Nephron (organoid): ENCODE measurements around the gene AMBP.

ENCODE experiments used
- H3K27ac Mint-ChIP-seq, 3 experiments: 2 replicates each; pipeline ENCODE4 v1.8.0; 2020; ENCODE audit warnings: mixed read lengths in 3 of 3, mild to moderate bottlenecking in 2 of 3, moderate library complexity in 1 of 3
- H3K27me3 Mint-ChIP-seq: 2 replicates; pipeline ENCODE4 v1.8.0; 2021; ENCODE audit warnings: low read depth, mild to moderate bottlenecking, moderate library complexity, mixed read lengths
- H3K36me3 Mint-ChIP-seq: 2 replicates; pipeline ENCODE4 v1.8.0; 2020; ENCODE audit warnings: low read depth, mixed read lengths
- H3K4me1 Mint-ChIP-seq: 2 replicates; pipeline ENCODE4 v1.8.0; 2020; ENCODE audit warnings: mixed read lengths
- H3K4me3 Mint-ChIP-seq, 3 experiments: 2 replicates each; pipeline ENCODE4 v1.8.0; 2020; ENCODE audit warnings: mild to moderate bottlenecking in 3 of 3, mixed read lengths in 3 of 3, moderate library complexity in 2 of 3
- H3K9me3 Mint-ChIP-seq: 2 replicates; pipeline ENCODE4 v1.8.0; 2020; ENCODE audit warnings: mixed read lengths
- TF ChIP-seq, protein P1 (sequence below), 3 experiments: fragments of 200-600 bp; sonication (generic); IDR thresholded peaks; one replicate each; pipeline ENCODE4 v1.5.0; 2021; ENCODE audit warnings: antibody characterized with exemption in 3 of 3; ENCODE audit not compliant: unreplicated experiment in 3 of 3

Gene AMBP

DNA sequence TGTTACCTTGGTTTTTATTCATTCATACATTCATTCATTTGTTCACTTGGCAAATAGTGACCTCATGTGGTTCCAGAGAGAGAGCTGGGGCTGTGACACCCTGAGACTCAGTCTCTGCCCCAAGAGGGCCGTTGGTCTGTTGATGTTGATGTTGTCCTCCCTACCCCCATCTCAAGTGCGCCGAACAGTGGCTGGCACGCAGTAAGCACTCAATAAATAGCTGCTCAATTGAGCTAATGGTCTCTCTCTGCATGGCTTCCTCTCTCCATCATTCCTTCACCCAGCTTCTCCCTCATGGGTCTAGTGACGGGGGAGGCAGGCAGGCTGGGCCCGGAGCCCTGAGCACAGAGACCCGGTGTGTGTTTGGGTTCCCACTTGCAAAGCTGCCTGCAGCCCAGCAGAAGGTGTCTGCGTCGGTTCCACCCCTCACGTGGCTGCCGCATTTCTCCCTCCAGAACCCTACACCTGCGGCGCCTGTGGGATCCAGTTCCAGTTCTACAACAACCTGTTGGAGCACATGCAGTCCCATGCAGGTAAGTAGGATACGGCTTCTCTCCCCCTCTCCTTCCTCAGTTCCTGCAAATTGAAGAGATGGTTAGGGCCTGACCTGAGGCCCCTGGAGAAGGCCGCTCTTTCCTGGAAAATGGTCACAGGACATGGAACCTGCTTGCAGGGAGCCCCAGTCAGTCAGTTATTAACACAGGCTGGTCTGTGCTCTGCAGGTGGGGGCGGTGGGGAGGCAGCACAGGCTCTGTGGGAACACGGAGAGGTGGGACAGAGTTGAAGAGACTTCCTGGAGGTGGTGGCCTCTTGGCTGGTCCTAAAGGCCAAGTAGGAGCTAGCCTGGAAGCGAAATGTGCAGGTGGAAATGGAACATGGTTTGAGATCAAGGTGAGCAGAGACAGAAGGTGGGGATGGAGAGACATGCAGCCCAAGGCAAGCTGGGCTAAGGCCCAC is 42.0 kb downstream of the AMBP start:
- H3K4me1 Mint-ChIP-seq: peaks cover 5% of the 10 kb centered on the region
- no peaks in the 10 kb centered on the region for H3K27me3 Mint-ChIP-seq
- TF ChIP-seq, protein P1, sequence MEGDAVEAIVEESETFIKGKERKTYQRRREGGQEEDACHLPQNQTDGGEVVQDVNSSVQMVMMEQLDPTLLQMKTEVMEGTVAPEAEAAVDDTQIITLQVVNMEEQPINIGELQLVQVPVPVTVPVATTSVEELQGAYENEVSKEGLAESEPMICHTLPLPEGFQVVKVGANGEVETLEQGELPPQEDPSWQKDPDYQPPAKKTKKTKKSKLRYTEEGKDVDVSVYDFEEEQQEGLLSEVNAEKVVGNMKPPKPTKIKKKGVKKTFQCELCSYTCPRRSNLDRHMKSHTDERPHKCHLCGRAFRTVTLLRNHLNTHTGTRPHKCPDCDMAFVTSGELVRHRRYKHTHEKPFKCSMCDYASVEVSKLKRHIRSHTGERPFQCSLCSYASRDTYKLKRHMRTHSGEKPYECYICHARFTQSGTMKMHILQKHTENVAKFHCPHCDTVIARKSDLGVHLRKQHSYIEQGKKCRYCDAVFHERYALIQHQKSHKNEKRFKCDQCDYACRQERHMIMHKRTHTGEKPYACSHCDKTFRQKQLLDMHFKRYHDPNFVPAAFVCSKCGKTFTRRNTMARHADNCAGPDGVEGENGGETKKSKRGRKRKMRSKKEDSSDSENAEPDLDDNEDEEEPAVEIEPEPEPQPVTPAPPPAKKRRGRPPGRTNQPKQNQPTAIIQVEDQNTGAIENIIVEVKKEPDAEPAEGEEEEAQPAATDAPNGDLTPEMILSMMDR (IDR thresholded peaks at IDR 0.05; ENCODE audit: unreplicated experiment in 3 of 3): no peak
- H3K9me3 Mint-ChIP-seq: no peaks in the 10 kb centered on the region
- H3K27ac Mint-ChIP-seq: peak overlapping the region in 1 of 3 experiments; percentile 77
- H3K36me3 Mint-ChIP-seq: peaks cover 86% of the 10 kb centered on the region
- H3K4me3 Mint-ChIP-seq: no peak overlapping the region

DNA sequence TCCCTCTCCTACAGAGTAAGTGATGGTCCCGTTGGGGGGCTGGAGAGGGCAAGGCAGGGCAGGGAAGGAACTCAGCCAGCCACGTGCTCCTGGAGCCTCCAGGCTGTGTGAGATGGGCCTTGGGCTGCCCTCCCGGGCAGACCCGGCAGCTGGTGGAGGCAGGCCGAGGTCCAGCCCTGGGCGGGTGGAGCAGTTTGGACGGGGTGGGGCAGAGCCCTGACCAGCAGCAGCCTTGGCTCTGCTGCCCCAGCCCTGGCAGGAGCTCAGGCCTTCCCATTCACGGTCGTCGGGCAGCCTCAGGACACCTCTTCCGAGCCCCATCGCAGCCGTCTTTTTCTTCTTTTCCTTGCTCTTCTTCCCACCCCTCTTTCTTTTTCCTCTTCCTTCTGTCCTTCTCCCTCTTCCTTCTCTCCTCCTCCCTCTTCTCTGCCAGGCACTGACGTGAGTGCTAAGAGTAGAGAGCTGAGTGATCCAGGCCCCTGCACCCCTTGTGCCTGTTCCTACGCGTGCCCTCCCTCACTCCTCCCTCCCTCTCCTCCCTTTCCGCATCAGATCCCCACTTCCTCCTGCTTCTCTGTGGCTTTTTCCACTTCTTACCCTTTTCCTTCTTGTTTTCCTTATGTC is 42.8 kb downstream of the AMBP start:
- H3K27ac Mint-ChIP-seq: no peak overlapping the region
- no peaks in the 10 kb centered on the region for H3K27me3 Mint-ChIP-seq
- TF ChIP-seq, protein P1 (IDR thresholded peaks at IDR 0.05; ENCODE audit: unreplicated experiment in 3 of 3): no peak
- H3K36me3 Mint-ChIP-seq: peaks cover 88% of the 10 kb centered on the region
- no peak overlapping the region for H3K4me3 Mint-ChIP-seq
- peaks cover 5% of the 10 kb centered on the region for H3K4me1 Mint-ChIP-seq
- no peaks in the 10 kb centered on the region for H3K9me3 Mint-ChIP-seq

DNA sequence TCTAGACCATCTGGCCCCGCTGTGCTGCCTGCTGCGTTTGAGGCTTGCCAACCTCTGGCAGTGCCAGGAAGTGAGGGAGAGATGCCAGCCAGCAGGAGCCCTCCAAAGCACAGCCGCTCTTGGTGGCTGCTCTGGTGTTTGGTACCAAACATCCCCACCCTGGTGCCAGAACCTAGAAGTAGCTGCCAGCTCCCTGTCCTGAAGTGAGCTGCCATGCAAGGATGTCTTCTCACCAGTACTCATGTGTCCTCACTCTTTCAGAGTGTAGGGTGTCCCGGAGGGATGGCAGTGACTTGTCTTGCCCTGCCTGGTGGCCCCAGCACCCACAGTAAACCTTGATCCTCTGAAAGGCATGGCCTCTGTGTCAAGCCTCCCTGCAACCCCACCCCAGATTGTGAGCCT is 43.4 kb downstream of the AMBP start:
- H3K4me1 Mint-ChIP-seq: peaks cover 5% of the 10 kb centered on the region
- no peaks in the 10 kb centered on the region for H3K27me3 Mint-ChIP-seq
- no peaks in the 10 kb centered on the region for H3K9me3 Mint-ChIP-seq

GRCh38 chr9:114034196-114034595 is 43.9 kb downstream of the AMBP start:
- no peaks in the 10 kb centered on the region for H3K9me3 Mint-ChIP-seq
- H3K27ac Mint-ChIP-seq: no peak overlapping the region
- H3K36me3 Mint-ChIP-seq: peaks cover 88% of the 10 kb centered on the region
- H3K4me3 Mint-ChIP-seq: no peak overlapping the region
- TF ChIP-seq, protein P1 (IDR thresholded peaks at IDR 0.05; ENCODE audit: unreplicated experiment in 3 of 3): no peak
- no peaks in the 10 kb centered on the region for H3K27me3 Mint-ChIP-seq
- H3K4me1 Mint-ChIP-seq: peaks cover 5% of the 10 kb centered on the region

More for the DNA sequence above, 43.4 kb downstream of the AMBP start:
- TF ChIP-seq, protein P1 (IDR thresholded peaks at IDR 0.05; ENCODE audit: unreplicated experiment in 3 of 3): no peak
- no peak overlapping the region for H3K27ac Mint-ChIP-seq
- H3K4me3 Mint-ChIP-seq: no peak overlapping the region
- peaks cover 88% of the 10 kb centered on the region for H3K36me3 Mint-ChIP-seq

- Mint-ChIP-seq H3K9me3 (no peaks in the 10 kb centered on the region), H3K4me1 (peaks cover 5% of the 10 kb centered on the region), H3K36me3 (peaks cover 88% of the 10 kb centered on the region), H3K27me3 (no peaks in the 10 kb centered on the region), H3K4me3 (no peak overlapping the region), H3K27ac (no peak overlapping the region)
- TF ChIP-seq, protein P1 (IDR thresholded peaks at IDR 0.05; ENCODE audit: unreplicated experiment in 3 of 3): peak; percentile 51 to 56 (median 56)
These were observed 44.5 kb downstream of the AMBP start for GRCh38 chr9:114033397-114034103.
